GM19372 (cell line): ENCODE data around the gene ZC3H11A.

Source experiments
- ATAC-seq: cut with Tn5 transposase; IDR thresholded peaks from one replicate; pipeline ENCODE4 v1.9.1; 2021; ENCODE audit warnings: mild to moderate bottlenecking, low read depth, moderate library complexity; ENCODE audit not compliant: unreplicated experiment

Gene ZC3H11A

DNA sequence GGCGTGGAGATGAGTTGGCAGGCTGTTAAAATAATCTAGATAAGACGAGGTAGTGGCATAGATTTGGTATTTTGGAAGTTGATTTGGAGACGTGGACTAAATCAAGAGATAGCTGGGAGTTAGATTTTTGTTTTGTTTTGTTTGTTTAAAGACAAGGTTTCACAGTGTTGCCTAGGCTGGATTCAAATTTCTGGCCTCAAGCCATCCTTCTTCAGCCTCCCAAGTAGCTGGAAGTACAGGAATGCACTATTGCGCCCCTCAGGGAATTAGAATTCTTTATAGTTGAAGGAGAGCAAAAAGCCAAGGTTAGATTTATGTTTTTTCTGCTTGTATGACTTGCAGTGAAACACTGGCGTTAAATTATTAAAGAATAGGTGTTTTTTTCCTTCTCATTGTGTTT, 43.7 kb downstream of the ZC3H11A start:
- ATAC-seq = no peak

DNA sequence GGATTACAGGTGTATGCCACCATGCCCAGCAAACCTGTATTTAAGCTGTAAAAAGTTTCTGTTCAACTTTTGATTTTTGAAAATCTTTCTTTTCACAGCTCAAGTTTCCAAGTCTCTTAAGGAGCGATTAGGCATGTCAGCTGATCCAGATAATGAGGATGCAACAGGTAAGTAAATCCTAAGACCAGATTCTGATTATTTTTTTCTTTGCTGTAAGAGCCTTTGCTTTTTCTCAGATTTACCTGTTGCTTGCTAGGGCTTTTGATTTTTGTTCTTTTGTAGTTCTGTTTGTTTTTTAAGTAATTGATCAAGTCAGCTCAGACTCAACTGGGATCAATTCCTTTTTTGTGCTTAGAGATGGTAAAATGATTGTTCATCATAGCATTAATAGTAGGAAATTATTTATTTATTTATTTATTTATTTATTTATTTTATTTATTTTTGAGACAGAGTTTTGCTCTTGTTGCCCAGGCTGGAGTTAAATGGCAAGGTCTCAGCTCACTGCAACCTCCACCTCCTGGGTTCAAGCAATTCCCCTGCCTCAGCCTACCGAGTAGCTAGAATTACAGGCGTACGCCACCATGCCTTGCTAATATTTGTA, 44.9 kb downstream of the ZC3H11A start:
- ATAC-seq = no peak

DNA sequence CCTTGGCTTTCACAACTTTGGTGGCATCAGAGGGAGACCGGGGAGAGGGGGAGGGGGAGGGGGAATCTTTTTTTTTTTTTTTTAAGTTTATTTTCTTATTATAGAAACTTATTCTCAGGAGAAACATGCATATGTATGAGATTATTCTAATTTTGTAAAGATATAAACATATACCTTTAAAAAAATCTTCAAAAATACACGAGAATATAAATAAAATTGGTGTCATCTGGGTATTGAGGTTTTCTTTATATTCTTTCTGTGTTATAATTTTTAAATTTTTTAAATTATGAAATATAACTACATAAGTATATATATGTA, 47.1 kb downstream of the ZC3H11A start:
- no peak for ATAC-seq

DNA sequence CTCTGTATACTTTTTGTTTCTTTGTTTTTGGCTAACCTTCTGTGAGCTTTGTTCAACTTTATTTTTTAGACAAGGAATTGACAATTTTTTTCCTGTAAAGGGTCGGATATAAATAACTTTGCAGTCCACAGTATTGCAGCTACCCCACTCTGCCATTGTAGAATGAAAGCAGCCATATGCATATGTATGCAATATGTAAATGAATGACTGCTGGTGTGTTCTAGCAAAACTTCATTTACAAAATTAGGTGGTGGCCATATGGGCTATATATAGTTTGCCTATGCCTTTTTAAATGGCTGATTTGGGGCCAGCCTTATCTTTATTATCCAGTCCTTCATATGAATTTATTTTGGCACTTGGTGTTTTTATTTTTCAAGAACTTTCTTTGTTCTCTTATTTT, 48.0 kb downstream of the ZC3H11A start:
- no peak for ATAC-seq
